ENCODE data around the gene CELF5. TPM values are rescaled to one million over a fixed set of nuclear protein-coding genes. Genes with fewer than 3 reads are reported as not detected.

The CELF5 gene
- total and polyA plus RNA-seq, 7 donors, result 0.06 TPM; not detected in 6

DNA sequence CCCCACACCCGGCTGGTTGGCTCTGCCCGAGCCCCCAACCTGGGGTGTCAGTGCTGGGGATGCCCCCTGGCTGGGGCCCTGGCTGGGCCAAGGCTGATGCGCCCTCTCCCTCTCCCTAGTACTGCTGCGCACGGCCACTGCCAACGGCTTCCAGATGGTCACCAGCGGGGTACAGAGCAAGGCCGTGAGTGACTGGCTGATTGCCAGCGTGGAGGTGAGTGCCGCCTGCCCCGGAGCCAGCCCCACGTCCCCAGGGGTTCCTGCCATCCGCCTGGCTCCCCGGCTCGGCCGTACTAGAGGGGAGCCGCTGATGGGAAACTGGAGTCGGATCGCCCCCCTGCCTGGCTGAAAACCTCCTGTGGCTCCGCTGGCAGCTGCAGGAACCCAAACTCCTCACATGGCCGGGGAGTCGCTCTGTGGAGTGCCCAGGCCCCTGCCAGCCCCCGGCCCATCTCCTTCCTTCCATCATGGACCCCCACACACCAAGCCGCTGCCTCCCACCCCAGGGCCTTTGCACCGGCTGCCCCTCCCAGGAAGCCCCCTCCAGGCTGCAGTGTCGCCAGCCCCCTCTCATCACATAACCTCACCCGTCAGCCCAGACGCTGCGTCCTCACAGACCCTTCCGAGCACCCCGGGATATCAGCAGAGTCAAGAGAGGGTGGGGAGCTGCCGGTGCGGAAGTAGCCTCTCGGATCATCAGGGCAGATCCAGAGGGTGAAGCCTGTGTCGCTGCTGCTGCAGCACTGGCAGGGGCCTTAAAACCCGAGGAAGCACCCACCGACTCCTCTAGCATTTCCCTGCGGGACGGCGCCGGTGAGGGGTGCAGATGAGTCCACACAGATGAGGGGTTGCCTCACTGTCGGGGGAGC, 28.2 kb upstream of the CELF5 start:
- intact Hi-C loops (cut with DNase I), result no loop called here
- Histone ChIP-seq H3K36me3 (ENCODE audit: insufficient read depth in 1 of 2, low read depth in 1 of 2) (peaks cover 0 to 27% of the 10 kb centered on the region in 2 donors), H3K9me3 (no peaks in the 10 kb centered on the region), H3K27ac (no peak overlapping the region), H3K4me3 (no peak overlapping the region), H3K4me1 (no peaks in the 10 kb centered on the region), H3K27me3 (ENCODE audit: insufficient read depth in 3 of 3, low read length in 2 of 3) (no peaks in the 10 kb centered on the region)
- ATAC-seq (no peak), DNase-seq (no peak)
- TF ChIP-seq CTCF (IDR thresholded peaks at IDR 0.05), result no peak
- WGBS, 3 donors, result 88 to 90% (median 88%) methylated on average over 41 to 42 of the region's 42 CpGs

DNA sequence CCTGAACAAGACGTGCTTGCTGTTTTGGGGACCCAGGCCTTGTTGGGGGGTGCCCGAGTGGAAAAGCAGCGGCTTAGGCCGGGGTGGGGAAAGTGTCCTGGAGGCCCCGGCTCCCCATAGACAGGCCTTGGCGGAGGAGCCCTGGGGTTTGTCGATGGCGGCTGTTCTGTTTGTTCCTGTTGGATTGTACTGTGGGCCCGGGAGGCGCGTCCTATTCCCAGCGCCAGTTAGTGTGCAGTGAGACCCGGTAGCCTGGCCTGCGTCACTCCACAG, 27.6 kb upstream of the CELF5 start:
- whole genome bisulfite sequencing, 3 donors, result 93 to 96% (median 95%) methylated on average over 10 to 14 of the region's 14 CpGs
- ATAC-seq (no peak), DNase-seq (no peak)
- H3K36me3 ChIP-seq (ENCODE audit: insufficient read depth in 1 of 2, low read depth in 1 of 2), result peaks cover 0 to 33% of the 10 kb centered on the region in 2 donors
- no peaks in the 10 kb centered on the region for H3K4me1 ChIP-seq
- intact Hi-C loops (cut with DNase I), result no loop called here
- no peaks in the 10 kb centered on the region for H3K9me3 ChIP-seq
- no peak for TF ChIP-seq CTCF (IDR thresholded peaks at IDR 0.05)
- H3K27me3 ChIP-seq (ENCODE audit: insufficient read depth in 3 of 3, low read length in 2 of 3), result no peaks in the 10 kb centered on the region
- H3K27ac ChIP-seq, result no peak overlapping the region
- H3K4me3 ChIP-seq, result no peak overlapping the region

DNA sequence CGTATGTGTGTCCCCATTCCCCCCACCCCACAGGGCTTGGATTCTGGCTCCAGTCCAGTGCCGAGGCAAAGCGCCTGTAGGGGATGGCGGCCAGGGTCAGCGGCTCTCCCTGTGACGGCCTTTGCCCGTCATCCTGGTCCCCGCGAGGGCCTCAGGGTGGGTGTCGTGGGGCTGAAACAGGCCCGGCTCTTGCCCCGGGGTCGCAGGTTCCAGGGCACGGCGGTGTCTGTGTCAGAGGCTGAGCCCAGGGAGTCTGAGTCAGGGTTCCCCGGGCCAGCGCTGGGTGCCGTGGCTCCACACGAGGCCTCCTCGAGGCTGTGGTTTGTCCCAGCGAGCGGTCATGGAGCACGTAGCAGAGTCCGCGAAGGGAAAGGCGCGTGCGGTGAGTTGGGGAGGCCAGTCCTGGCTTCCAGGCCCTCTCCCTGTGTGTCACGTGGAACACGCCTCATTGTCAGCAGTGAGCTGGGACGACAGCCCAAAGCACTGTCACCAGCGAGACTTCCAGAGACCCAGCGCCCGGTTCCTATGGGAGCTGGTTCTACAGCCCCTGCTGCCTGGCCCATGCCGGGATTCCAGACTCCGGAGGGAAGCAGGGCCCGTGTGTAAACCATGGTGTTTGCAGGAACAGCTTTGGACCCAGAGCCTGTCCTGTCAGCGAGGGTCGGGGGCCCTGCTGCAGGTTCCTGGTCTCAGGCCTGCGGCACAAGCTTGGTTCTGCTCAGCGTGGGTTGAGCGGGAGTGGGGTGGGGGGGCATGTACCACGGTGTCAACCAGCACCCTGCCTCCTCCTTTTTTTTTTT, 25.4 kb upstream of the CELF5 start:
- H3K4me3 ChIP-seq, result no peak overlapping the region
- no peaks in the 10 kb centered on the region for H3K9me3 ChIP-seq
- DNase-seq (no peak), ATAC-seq (no peak)
- H3K27me3 ChIP-seq (ENCODE audit: insufficient read depth in 3 of 3, low read length in 2 of 3), result no peaks in the 10 kb centered on the region
- no peaks in the 10 kb centered on the region for H3K4me1 ChIP-seq
- intact Hi-C loops (cut with DNase I), result no loop called here
- H3K36me3 ChIP-seq (ENCODE audit: insufficient read depth in 1 of 2, low read depth in 1 of 2), result peaks cover 0 to 42% of the 10 kb centered on the region in 2 donors
- no peak overlapping the region for H3K27ac ChIP-seq
- no peak for TF ChIP-seq CTCF (IDR thresholded peaks at IDR 0.05)
- WGBS, 3 donors, result 91 to 94% (median 94%) methylated on average over 42 to 43 of the region's 43 CpGs

- no peak overlapping the region for H3K4me3 ChIP-seq
- no peaks in the 10 kb centered on the region for H3K9me3 ChIP-seq
- peaks cover 0 to 56% of the 10 kb centered on the region in 2 donors for H3K36me3 ChIP-seq (ENCODE audit: insufficient read depth in 1 of 2, low read depth in 1 of 2)
- no peak overlapping the region for H3K27ac ChIP-seq
- 94 to 96% (median 96%) methylated on average over 33 to 39 of the region's 39 CpGs for WGBS, 3 donors
- TF ChIP-seq CTCF (IDR thresholded peaks at IDR 0.05), result no peak
- DNase-seq (no peak), ATAC-seq (no peak)
- intact Hi-C loops (cut with DNase I), result no loop called here
- H3K27me3 ChIP-seq (ENCODE audit: insufficient read depth in 3 of 3, low read length in 2 of 3), result no peaks in the 10 kb centered on the region
- H3K4me1 ChIP-seq, result no peaks in the 10 kb centered on the region
Measured at GRCh38 chr19:3201072-3201700, 23.3 kb upstream of the CELF5 start.

Measured in psoas muscle (tissue), 8 donors.